D721Med (cell line): ENCODE data around the gene AREL1.

ENCODE experiments used
- DNase-seq: peaks from one replicate; pipeline ENCODE4 v3.0.0; 2011; ENCODE audit warnings: low spot score; ENCODE audit not compliant: insufficient read length
- FAIRE-seq: peaks from 2 replicates; lab custom pipeline; 2011; peaks lifted over from hg19 to GRCh38; lab: Jason Lieb, UNC
- TF ChIP-seq, protein P1 (sequence below): IDR thresholded peaks from 2 replicates; pipeline ENCODE4 v1.5.1; 2012; ENCODE audit warnings: mild to moderate bottlenecking, control low read depth; ENCODE audit not compliant: insufficient read depth; ENCODE audit errors: missing control alignments

The AREL1 gene

DNA sequence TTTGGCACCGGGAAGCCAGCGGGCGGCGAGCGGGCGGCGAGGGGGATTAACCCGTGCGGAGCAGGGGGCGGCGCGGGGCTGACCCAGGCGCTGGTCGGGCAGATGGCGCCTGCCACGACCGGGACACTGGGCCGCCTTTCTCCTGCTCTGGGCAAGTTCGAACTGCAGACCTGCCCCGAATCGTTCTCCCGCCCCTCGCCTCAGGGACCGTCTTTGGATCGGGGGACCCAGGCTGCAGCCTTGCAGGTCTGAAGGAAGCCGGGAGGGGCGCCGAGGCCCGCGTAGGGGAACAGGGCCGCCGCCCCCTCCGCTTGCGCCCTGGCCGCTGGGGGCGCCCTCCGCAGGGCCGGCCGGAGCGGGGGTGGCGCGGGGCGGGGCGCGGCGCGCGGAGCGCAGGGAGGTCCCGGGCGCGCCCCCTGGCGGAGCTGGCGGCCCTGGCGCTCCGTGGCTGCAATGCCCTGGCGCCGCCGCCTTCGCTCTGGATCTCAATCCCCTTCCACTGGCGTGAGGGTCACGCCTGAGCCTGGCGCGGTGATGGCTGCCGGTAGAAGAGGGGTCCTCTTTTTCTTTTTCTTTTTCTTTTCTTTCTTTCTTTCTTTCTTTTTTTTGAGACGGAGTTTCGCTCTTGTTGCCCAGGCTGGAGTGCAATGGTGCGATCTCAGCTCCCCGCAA, 100.4 kb downstream of the AREL1 start:
- no peak for FAIRE-seq
- TF ChIP-seq, protein P1, sequence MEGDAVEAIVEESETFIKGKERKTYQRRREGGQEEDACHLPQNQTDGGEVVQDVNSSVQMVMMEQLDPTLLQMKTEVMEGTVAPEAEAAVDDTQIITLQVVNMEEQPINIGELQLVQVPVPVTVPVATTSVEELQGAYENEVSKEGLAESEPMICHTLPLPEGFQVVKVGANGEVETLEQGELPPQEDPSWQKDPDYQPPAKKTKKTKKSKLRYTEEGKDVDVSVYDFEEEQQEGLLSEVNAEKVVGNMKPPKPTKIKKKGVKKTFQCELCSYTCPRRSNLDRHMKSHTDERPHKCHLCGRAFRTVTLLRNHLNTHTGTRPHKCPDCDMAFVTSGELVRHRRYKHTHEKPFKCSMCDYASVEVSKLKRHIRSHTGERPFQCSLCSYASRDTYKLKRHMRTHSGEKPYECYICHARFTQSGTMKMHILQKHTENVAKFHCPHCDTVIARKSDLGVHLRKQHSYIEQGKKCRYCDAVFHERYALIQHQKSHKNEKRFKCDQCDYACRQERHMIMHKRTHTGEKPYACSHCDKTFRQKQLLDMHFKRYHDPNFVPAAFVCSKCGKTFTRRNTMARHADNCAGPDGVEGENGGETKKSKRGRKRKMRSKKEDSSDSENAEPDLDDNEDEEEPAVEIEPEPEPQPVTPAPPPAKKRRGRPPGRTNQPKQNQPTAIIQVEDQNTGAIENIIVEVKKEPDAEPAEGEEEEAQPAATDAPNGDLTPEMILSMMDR, result peak; percentile 52
- no peak for DNase-seq

DNA sequence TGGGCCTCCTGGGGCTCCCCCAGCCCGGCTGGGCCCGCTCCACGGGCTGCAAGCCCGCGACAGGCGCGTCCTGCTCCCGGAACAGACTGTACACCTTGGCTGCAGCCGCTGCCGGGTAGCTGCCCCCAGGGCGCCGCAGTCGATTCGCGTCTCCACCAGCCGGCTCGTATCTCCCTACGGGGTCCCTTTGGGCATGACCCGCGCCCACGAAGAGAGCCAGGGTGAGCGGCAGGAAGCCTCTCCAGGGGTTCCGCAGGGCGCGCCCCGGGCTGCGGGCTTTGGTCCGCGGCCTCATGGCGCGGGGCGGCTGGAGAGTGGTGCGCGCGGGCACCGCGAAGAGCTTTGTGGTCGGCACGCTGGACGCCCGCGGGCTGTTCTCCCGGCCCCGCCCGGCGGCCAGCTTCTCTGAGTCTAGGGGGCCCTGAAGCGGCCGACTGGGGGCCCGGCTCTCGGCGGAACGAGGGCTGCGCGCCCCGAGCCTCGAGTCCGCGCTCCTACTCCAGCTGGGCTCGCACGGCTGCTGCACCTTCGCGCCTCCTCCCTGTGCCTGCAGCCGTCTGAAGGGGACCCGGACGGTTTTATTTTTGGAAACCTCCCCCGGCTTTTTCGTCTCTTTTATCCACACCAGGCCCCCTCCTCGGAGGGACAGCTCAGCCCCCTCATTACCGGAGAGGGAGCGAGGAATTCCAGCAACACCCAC, 101.1 kb downstream of the AREL1 start, which contains the start of gene LTBP2:
TSS of gene LTBP2 (minus strand) at position 588 of the 700 bp plus-strand sequence. CDS start at position 295, 293 bp downstream.
- no peak for FAIRE-seq
- DNase-seq, result no peak
- TF ChIP-seq, protein P1, result no peak
